Sigmoid colon (tissue), 7 donors: Measurements from ENCODE around the gene SLC17A7. TPM values are rescaled to one million over a fixed set of nuclear protein-coding genes. Genes with fewer than 3 reads are reported as not detected.
"Not testable (repeated sequence)": the region's sequence is repeated elsewhere in the genome, so short reads cannot be mapped to it uniquely, and the experiment has no call there.

ENCODE experiments used
- DNase-seq: peaks from one replicate; pipeline ENCODE4 v3.0.0-alpha.2; 2019
- H3K27ac ChIP-seq, 4 donors: fragments of 200-600 bp; sonication (generic); one replicate each; pipeline ENCODE4 v1.5.1; 2016 to 2019; ENCODE audit warnings: mild to moderate bottlenecking in 1 of 4
- H3K27me3 ChIP-seq, 3 donors: fragments of 200-600 bp; sonication (generic); one replicate each; pipeline ENCODE4 v1.5.1; 2019; ENCODE audit warnings: mild to moderate bottlenecking in 1 of 3
- H3K36me3 ChIP-seq, 4 donors: fragments of 200-600 bp; sonication (generic); one replicate each; pipeline ENCODE4 v1.5.1; 2016 to 2019
- H3K4me1 ChIP-seq, 4 donors: fragments of 200-600 bp; sonication (generic); one replicate each; pipeline ENCODE4 v1.5.1; 2017 to 2019
- H3K4me3 ChIP-seq, 4 donors: fragments of 200-600 bp; sonication (generic); one replicate each; pipeline ENCODE4 v1.5.1; 2017 to 2019; ENCODE audit warnings: mild to moderate bottlenecking in 2 of 4, moderate library complexity in 1 of 4
- H3K9me3 ChIP-seq, 4 donors: fragments of 200-600 bp in 3 of 4; sonication (generic) in 3 of 4; one replicate each; pipeline versions ENCODE4 v1.5.1 to v1.6.1; 2013 to 2019
- CTCF ChIP-seq, 4 experiments: fragments of 450-650 bp in 3 of 4; fragments of 200-600 bp in 1 of 4; IDR thresholded peaks; one replicate each; pipeline ENCODE4 v1.5.1; 2016 to 2019; ENCODE audit warnings: antibody characterized with exemption in 4 of 4, mild to moderate bottlenecking in 3 of 4, moderate library complexity in 2 of 4
- EP300 ChIP-seq, 4 donors: sonication (generic); formaldehyde crosslinking; IDR thresholded peaks; one replicate each; pipeline ENCODE4 v1.6.1; 2017; ENCODE audit warnings: antibody characterized with exemption in 4 of 4
- POLR2A ChIP-seq, 2 donors: fragments of 450-650 bp; IDR thresholded peaks; one replicate each; pipeline ENCODE4 v1.6.1; 2016; ENCODE audit warnings: antibody characterized with exemption in 2 of 2, mild to moderate bottlenecking in 2 of 2, moderate library complexity in 2 of 2
- POLR2AphosphoS5 ChIP-seq, 4 donors: sonication (generic); formaldehyde crosslinking; IDR thresholded peaks; one replicate each; pipeline ENCODE4 v1.6.1; 2017; ENCODE audit warnings: antibody characterized with exemption in 4 of 4
- WGBS, 2 donors: extraction: QIAGEN DNeasy Blood & Tissue Kit; methylation state at CpG; one replicate each; pipeline ENCODE4 v1.1.7; 2013; 5-methylcytosine and 5-hydroxymethylcytosine counted together
- intact Hi-C: fragments of 100-400 bp; cut with DNase I; formaldehyde crosslinking; loops from one replicate; pipeline ENCODE4 v1.15.1; 2023
- polyA plus RNA-seq, 3 donors: library from polyadenylated mRNA; stranded (reverse); fragments of 200-250 nt; gene quantifications; one replicate each; pipeline ENCODE4 v1.2.3, GENCODE V29; 2013
- total RNA-seq, 4 donors: library from RNA; depleted of rRNA; stranded (reverse); fragments of >200 nt; gene quantifications; one replicate each; pipeline ENCODE4 v1.1.0, GENCODE V29; 2016
- donor health status: healthy with polysubstance abuse.
- donor health status: Bipolar disorder and iron deficiency.
- donor health status: healthy.

SLC17A7 gene
- total and polyA plus RNA-seq, 7 donors, result 0.23 to 1.8 (median 0.62) TPM; not detected in 1

GRCh38 chr19:49463960-49464740 is 22.8 kb upstream of the SLC17A7 start:
- DNase-seq, result no peak
- Histone ChIP-seq H3K27ac (no peak overlapping the region), H3K36me3 (peaks cover 0 to 68% (median 2%) of the 10 kb centered on the region in 4 donors), H3K4me1 (no peaks in the 10 kb centered on the region), H3K9me3 (no peaks in the 10 kb centered on the region), H3K4me3 (no peak overlapping the region), H3K27me3 (no peaks in the 10 kb centered on the region)
- intact Hi-C loops, result no loop called here
- 95% methylated on average over 39 of the region's 39 CpGs for WGBS, 2 donors
- TF ChIP-seq POLR2A (IDR thresholded peaks at IDR 0.05) (no peak), CTCF (IDR thresholded peaks at IDR 0.05) (no peak), EP300 (IDR thresholded peaks at IDR 0.05) (no peak), POLR2AphosphoS5 (IDR thresholded peaks at IDR 0.05) (no peak)

DNA sequence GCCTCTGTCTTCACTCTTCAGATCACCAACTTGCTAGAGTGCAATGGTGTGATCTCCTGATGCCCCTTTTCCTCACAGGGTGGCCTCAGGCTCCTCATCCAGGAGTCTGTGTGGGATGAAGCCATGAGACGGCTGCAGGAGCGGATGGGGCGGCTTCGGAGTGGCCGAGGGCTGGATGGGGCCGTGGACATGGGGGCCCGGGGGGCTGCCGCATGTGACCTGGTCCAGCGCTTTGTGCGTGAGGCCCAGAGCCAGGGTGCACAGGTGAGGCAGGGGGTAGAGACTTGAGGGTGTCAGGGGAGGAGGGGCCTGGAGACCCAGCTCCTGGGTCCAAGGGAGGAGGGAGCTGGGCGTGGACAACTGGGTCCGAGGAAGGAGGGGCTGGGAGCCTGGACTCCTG is 21.2 kb upstream of the SLC17A7 start:
- no peak for TF ChIP-seq POLR2AphosphoS5 (IDR thresholded peaks at IDR 0.05)
- no peak for TF ChIP-seq POLR2A (IDR thresholded peaks at IDR 0.05)
- TF ChIP-seq CTCF (IDR thresholded peaks at IDR 0.05), result no peak
- peaks cover 0 to 62% (median 4%) of the 10 kb centered on the region in 4 donors for H3K36me3 ChIP-seq
- H3K9me3 ChIP-seq, result no peaks in the 10 kb centered on the region
- WGBS, 2 donors, result 87 to 90% methylated on average over 12 of the region's 12 CpGs
- DNase-seq, result no peak
- H3K27me3 ChIP-seq, result no peaks in the 10 kb centered on the region
- no peak overlapping the region for H3K4me3 ChIP-seq
- H3K27ac ChIP-seq, result no peak overlapping the region
- H3K4me1 ChIP-seq, result no peaks in the 10 kb centered on the region
- intact Hi-C loops, result no loop called here

DNA sequence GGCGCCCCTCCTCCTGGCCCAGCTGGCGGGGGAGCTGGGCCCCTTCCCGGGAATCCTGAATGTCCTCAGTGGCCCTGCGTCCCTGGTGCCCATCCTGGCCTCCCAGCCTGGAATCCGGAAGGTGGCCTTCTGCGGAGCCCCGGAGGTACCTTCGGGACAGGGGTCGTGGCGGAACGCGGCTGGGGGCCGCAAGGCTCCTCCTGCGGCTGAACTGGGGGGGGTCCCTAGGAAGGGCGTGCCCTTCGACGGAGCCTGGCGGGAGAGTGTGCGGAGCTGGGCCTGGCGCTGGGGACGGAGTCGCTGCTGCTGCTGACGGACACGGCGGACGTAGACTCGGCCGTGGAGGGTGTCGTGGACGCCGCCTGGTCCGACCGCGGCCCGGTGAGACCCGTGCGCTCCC is 20.3 kb upstream of the SLC17A7 start:
- intact Hi-C loops, result no loop called here
- H3K9me3 ChIP-seq, result no peaks in the 10 kb centered on the region
- peaks cover 0 to 56% (median 4%) of the 10 kb centered on the region in 4 donors for H3K36me3 ChIP-seq
- H3K27me3 ChIP-seq, result no peaks in the 10 kb centered on the region
- no peak overlapping the region for H3K4me3 ChIP-seq
- DNase-seq, result no peak
- no peak overlapping the region for H3K27ac ChIP-seq
- peaks cover 0 to 5% (median 0%) of the 10 kb centered on the region in 4 donors for H3K4me1 ChIP-seq
- TF ChIP-seq CTCF (IDR thresholded peaks at IDR 0.05) (no peak), POLR2A (IDR thresholded peaks at IDR 0.05) (no peak), POLR2AphosphoS5 (IDR thresholded peaks at IDR 0.05) (no peak), EP300 (IDR thresholded peaks at IDR 0.05) (no peak)
- 98% methylated on average over 37 of the region's 37 CpGs for WGBS, 2 donors

DNA sequence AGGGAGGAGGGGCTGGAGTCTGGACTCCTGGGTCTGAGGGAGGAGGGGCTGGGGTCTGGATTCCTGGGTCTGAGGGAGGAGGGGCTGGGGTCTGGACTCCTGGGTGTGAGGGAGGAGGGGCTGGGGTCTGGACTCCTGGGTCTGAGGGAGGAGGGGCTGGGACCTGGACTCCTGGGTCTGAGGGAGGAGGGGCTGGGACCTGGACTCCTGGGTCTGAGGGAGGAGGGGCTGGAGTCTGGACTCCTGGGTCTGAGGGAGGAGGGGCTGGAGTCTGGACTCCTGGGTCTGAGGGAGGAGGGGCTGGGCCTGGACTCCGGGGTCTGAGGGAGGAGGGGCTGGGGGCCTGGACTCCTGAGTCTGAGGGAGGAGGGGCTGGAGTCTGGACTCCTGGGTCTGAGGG is 19.8 kb upstream of the SLC17A7 start:
- H3K27ac ChIP-seq, intact Hi-C loops, H3K4me3 ChIP-seq, DNase-seq, H3K9me3 ChIP-seq, H3K27me3 ChIP-seq, H3K4me1 ChIP-seq: not testable (repeated sequence)
- H3K36me3 ChIP-seq, result peaks cover 0 to 50% (median 4%) of the 10 kb centered on the region in 4 donors
- 0% methylated on average over 1 of the region's 1 CpG for WGBS, 2 donors

GRCh38 chr19:49459388-49459787 is 18.1 kb upstream of the SLC17A7 start:
- WGBS, 2 donors, result 94 to 95% methylated on average over 12 of the region's 12 CpGs
- intact Hi-C loops, result loop anchor here (10.0 kb wide), 2 partner anchors 375 to 565 kb away; partner anchors contain the start of genes SNRNP70, VRK3 and ZNF473
- H3K36me3 ChIP-seq, result peaks cover 0 to 37% (median 4%) of the 10 kb centered on the region in 4 donors
- DNase-seq, result no peak
- H3K27ac ChIP-seq, result no peak overlapping the region
- no peaks in the 10 kb centered on the region for H3K27me3 ChIP-seq
- peaks cover 0 to 8% (median 3%) of the 10 kb centered on the region in 4 donors for H3K4me1 ChIP-seq
- TF ChIP-seq POLR2A (IDR thresholded peaks at IDR 0.05) (no peak), EP300 (IDR thresholded peaks at IDR 0.05) (no peak), POLR2AphosphoS5 (IDR thresholded peaks at IDR 0.05) (no peak), CTCF (IDR thresholded peaks at IDR 0.05) (no peak)
- H3K4me3 ChIP-seq, result no peak overlapping the region
- no peaks in the 10 kb centered on the region for H3K9me3 ChIP-seq
